ENCODE results near the gene GMPPA.
A peak's percentile ranks its signal among the peaks of the same experiment; 100 is the strongest.

Gene GMPPA

GRCh38 chr2:219467736-219468075, 31.0 kb upstream of the GMPPA start:
- DNase-seq: no peak

- no peak for DNase-seq
These were observed 30.1 kb upstream of the GMPPA start for GRCh38 chr2:219468410-219469185.

GRCh38 chr2:219469186-219469724, 29.4 kb upstream of the GMPPA start:
- DNase-seq: peak in 1 of 51 donors; percentile 25

- no peak for DNase-seq
These were observed 28.3 kb upstream of the GMPPA start for GRCh38 chr2:219470429-219470828.

GRCh38 chr2:219471476-219472371, 27.0 kb upstream of the GMPPA start:
- DNase-seq: no peak

- no peak for DNase-seq
These were observed 26.0 kb upstream of the GMPPA start for GRCh38 chr2:219472629-219473187.

GRCh38 chr2:219473511-219473910, 25.2 kb upstream of the GMPPA start:
- DNase-seq: no peak

- peak in 2 of 51 donors; percentile 11 to 21 for DNase-seq
These were observed 24.2 kb upstream of the GMPPA start for GRCh38 chr2:219474285-219475060.

GRCh38 chr2:219475278-219475677, 23.4 kb upstream of the GMPPA start:
- DNase-seq: no peak

- peak in 35 of 51 donors; percentile 1 to 70 (median 24) for DNase-seq
These were observed 22.7 kb upstream of the GMPPA start for GRCh38 chr2:219475697-219476651.

GRCh38 chr2:219476652-219477151, 22.0 kb upstream of the GMPPA start:
- no peak for DNase-seq

- no peak for DNase-seq
These were observed 21.5 kb upstream of the GMPPA start for GRCh38 chr2:219477179-219477578.

- no peak for DNase-seq
These were observed 20.9 kb upstream of the GMPPA start for GRCh38 chr2:219477815-219478214.

GRCh38 chr2:219478916-219479315, 19.8 kb upstream of the GMPPA start:
- no peak for DNase-seq

- no peak for DNase-seq
These were observed 18.7 kb upstream of the GMPPA start for GRCh38 chr2:219480004-219480403.

- DNase-seq: no peak
These were observed 15.9 kb upstream of the GMPPA start for GRCh38 chr2:219482674-219483405.

GRCh38 chr2:219483451-219484342, 15.0 kb upstream of the GMPPA start:
- no peak for DNase-seq

All from hypothalamus (tissue), 51 donors.